K562 (cell line): ENCODE data around the gene EEF2K. TPM values are rescaled to one million over a fixed set of nuclear protein-coding genes. Genes with fewer than 3 reads are reported as not detected.
A peak's percentile ranks its signal among the peaks of the same experiment; 100 is the strongest.

Source experiments
- BACH1 ChIP-seq: fragments of 200-800 bp; sonication (Bioruptor generic); IDR thresholded peaks from 2 replicates; pipeline ENCODE4 v1.6.1; 2016; ENCODE audit warnings: missing genetic modification characterization, missing compliant biosample characterization
- BDP1 ChIP-seq: IDR thresholded peaks from 3 replicates; pipeline ENCODE4 v1.6.1; 2011; ENCODE audit not compliant: insufficient read length, insufficient read depth
- CEBPZ ChIP-seq: fragments of 150-350 bp; IDR thresholded peaks from 2 replicates; pipeline ENCODE4 v1.6.1; 2014; ENCODE audit warnings: low read depth, mild to moderate bottlenecking, low read length, borderline replicate concordance
- GTF2E2 ChIP-seq: fragments of 200-800 bp; sonication (Bioruptor generic); IDR thresholded peaks from 2 replicates; pipeline ENCODE4 v1.6.1; 2016; ENCODE audit warnings: missing genetic modification characterization, missing compliant biosample characterization
- KLF13 ChIP-seq: fragments of 450-650 bp; IDR thresholded peaks from 2 replicates; pipeline ENCODE4 v1.6.1; 2016; ENCODE audit warnings: missing genetic modification characterization, low read depth, mild to moderate bottlenecking, missing compliant biosample characterization, moderate library complexity, borderline replicate concordance
- MCM2 ChIP-seq: fragments of 450-650 bp; IDR thresholded peaks from 2 replicates; pipeline ENCODE4 v1.6.1; 2017; ENCODE audit warnings: low read depth, mild to moderate bottlenecking
- MEIS2 ChIP-seq: fragments of 450-650 bp; IDR thresholded peaks from 2 replicates; pipeline ENCODE4 v1.6.1; 2014; ENCODE audit warnings: mild to moderate bottlenecking; ENCODE audit not compliant: partially characterized antibody
- MIER1 ChIP-seq: fragments of 450-650 bp; IDR thresholded peaks from 2 replicates; pipeline ENCODE4 v1.6.1; 2016; ENCODE audit warnings: antibody characterized with exemption, mild to moderate bottlenecking, low read depth
- PCBP1 ChIP-seq: fragments of 200-400 bp; formaldehyde crosslinking; IDR thresholded peaks from 2 replicates; pipeline ENCODE4 v1.6.1; 2018; ENCODE audit warnings: mild to moderate bottlenecking, low read depth, low read length; ENCODE audit not compliant: poor library complexity, severe bottlenecking
- RAD51 ChIP-seq: fragments of 450-650 bp; IDR thresholded peaks from 2 replicates; pipeline ENCODE4 v1.7.1; 2016; ENCODE audit warnings: low read depth, mild to moderate bottlenecking, borderline replicate concordance
- RBBP5 ChIP-seq: fragments of 200-600 bp; sonication (generic); IDR thresholded peaks from 2 replicates; pipeline ENCODE4 v1.6.1; 2012; ENCODE audit warnings: borderline replicate concordance, mild to moderate bottlenecking, low read length, control low read depth, inconsistent platforms; ENCODE audit not compliant: insufficient read depth, poor library complexity, severe bottlenecking
- TCFL5 ChIP-seq: fragments of 250-450 bp; sonication (Bioruptor Pico); conservative IDR thresholded peaks from 2 replicates; pipeline ENCODE4 v1.6.1; 2021; ENCODE audit warnings: mild to moderate bottlenecking, moderate library complexity, matching md5 sums
- TRIM25 ChIP-seq: fragments of 450-650 bp; IDR thresholded peaks from 2 replicates; pipeline ENCODE4 v1.7.0; 2016; ENCODE audit warnings: borderline replicate concordance
- ZBTB8A ChIP-seq: fragments of 450-650 bp; IDR thresholded peaks from 2 replicates; pipeline ENCODE4 v1.6.1; 2018; ENCODE audit warnings: mild to moderate bottlenecking, moderate library complexity; ENCODE audit not compliant: partially characterized antibody
- ZKSCAN8 ChIP-seq: fragments of 200-800 bp; sonication (Bioruptor generic); IDR thresholded peaks from 2 replicates; pipeline ENCODE4 v1.6.1; 2016; ENCODE audit warnings: missing genetic modification characterization, missing compliant biosample characterization
- ZNF780A ChIP-seq: fragments of 250-450 bp; sonication (Bioruptor Pico); IDR thresholded peaks from 2 replicates; pipeline ENCODE4 v1.5.0; 2021; ENCODE audit warnings: mild to moderate bottlenecking
- polyA plus RNA-seq, 8 experiments: library from polyadenylated mRNA; depleted of rRNA in 4 of 8; stranded (reverse) in 5 of 8; unstranded in 3 of 8; fragments of >200 nt; fragmentation: Nextera tagmentation in 2 of 8; fragmentation: Illumina TruSeq in 1 of 8; extraction: Ambion mirVana in 2 of 8; extraction: Trizol in 1 of 8; gene quantifications; 2 replicates each; pipeline versions ENCODE4 v1.2.1 to v1.2.3, GENCODE V29; 2011 to 2014; ENCODE audit warnings: inconsistent platforms in 1 of 8, missing spikeins in 1 of 8
- total RNA-seq, 7 experiments: library from RNA; depleted of rRNA in 6 of 7; stranded (reverse); fragments of >200 nt in 6 of 7; fragmentation: Illumina TruSeq in 2 of 7; extraction: Trizol in 2 of 7; gene quantifications; 2 replicates each; pipeline versions ENCODE4 v1.2.1 to v1.2.3, GENCODE V29; 2011 to 2021; ENCODE audit warnings: low replicate concordance in 1 of 7
- TF ChIP-seq, protein P1 (sequence below): fragments of 450-650 bp; IDR thresholded peaks from 2 replicates; pipeline ENCODE4 v1.6.1; 2017; ENCODE audit warnings: antibody characterized with exemption
- TF ChIP-seq, protein P2 (sequence below): sonication (generic); formaldehyde crosslinking; IDR thresholded peaks from 2 replicates; pipeline ENCODE4 v1.8.1; 2022; ENCODE audit warnings: missing genetic modification reagents

The EEF2K gene
- total and polyA plus RNA-seq, 9 of the 15 experiments (the other 6 are each of a cell fraction or from before 2014, with no cell fraction given): 3.0 to 35.2 (median 12.2) TPM

DNA sequence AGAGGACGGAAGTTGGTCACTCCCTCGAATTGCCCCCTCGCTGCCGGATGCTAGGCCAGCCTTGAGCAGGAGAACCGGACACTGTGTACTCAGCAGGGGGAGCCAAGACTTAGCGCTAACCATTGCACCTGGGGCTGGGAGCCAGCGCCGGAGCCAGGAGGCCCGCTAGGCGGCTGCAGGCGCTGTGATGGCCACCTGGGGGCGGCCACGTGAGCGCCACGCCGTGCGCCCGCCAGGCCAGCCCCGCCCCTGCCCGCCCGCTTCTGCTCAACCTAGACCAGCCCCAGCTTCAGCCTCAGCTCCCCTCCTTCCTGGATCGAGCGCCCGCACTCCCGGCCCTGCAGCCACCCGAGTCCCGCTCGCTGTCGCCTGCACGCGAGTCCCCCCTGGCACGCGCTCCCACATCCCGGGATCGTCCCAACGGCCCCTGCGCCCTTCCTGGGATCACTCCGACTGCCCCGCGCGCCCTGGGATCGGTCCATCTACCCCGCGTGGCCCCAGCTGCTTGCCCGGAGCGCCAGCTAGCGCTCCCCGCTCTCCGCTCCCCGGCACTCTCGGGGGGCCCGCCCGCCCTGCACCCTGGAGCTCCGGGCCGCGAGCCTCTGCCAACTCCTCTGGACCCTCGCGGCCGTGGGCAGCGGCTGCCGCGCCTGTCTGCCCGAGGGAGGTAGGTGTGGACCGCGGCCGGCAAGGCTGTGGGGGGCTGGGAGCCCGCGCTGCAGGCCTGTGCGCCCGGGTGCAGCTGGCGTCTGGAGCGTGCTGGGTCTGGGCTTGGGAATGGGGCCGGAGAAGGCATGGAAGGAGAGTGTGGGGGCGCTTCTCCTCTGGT lies at the start of gene EEF2K (continued):
- TF ChIP-seq MCM2 (no peak), BDP1 (no peak), TRIM25 (no peak), PCBP1 (peak; percentile 94), KLF13 (tag) (peak; percentile 82; the same call in 1 of the 2 replicates), RBBP5 (peak; percentile 69), BACH1 (tag) (no peak; the same call in 1 of the 2 replicates), TCFL5 (CRISPR knock-in tag) (no peak), ZBTB8A (no peak), GTF2E2 (tag) (no peak), ZNF780A (CRISPR knock-in tag) (no peak), ZKSCAN8 (CRISPR knock-in tag) (no peak; the same call in 1 of the 2 replicates), MEIS2 (no peak), RAD51 (no peak), MIER1 (no peak), CEBPZ (no peak)
- TF ChIP-seq, protein P1, sequence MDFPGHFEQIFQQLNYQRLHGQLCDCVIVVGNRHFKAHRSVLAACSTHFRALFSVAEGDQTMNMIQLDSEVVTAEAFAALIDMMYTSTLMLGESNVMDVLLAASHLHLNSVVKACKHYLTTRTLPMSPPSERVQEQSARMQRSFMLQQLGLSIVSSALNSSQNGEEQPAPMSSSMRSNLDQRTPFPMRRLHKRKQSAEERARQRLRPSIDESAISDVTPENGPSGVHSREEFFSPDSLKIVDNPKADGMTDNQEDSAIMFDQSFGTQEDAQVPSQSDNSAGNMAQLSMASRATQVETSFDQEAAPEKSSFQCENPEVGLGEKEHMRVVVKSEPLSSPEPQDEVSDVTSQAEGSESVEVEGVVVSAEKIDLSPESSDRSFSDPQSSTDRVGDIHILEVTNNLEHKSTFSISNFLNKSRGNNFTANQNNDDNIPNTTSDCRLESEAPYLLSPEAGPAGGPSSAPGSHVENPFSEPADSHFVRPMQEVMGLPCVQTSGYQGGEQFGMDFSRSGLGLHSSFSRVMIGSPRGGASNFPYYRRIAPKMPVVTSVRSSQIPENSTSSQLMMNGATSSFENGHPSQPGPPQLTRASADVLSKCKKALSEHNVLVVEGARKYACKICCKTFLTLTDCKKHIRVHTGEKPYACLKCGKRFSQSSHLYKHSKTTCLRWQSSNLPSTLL: no peak
- TF ChIP-seq, protein P2, sequence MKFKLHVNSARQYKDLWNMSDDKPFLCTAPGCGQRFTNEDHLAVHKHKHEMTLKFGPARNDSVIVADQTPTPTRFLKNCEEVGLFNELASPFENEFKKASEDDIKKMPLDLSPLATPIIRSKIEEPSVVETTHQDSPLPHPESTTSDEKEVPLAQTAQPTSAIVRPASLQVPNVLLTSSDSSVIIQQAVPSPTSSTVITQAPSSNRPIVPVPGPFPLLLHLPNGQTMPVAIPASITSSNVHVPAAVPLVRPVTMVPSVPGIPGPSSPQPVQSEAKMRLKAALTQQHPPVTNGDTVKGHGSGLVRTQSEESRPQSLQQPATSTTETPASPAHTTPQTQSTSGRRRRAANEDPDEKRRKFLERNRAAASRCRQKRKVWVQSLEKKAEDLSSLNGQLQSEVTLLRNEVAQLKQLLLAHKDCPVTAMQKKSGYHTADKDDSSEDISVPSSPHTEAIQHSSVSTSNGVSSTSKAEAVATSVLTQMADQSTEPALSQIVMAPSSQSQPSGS (CRISPR knock-in tag): no peak; the same call in 1 of the 2 replicates
